Umbilical cord (tissue), 2 donors: ENCODE data around the gene KLK13. TPM values are rescaled to one million over a fixed set of nuclear protein-coding genes. Genes with fewer than 3 reads are reported as not detected.

Source experiments
- DNase-seq: peaks from one replicate; pipeline ENCODE4 v3.0.0-alpha.2; 2015; ENCODE audit warnings: low spot score
- total RNA-seq: library from RNA; depleted of rRNA; stranded (reverse); fragments of >200 nt; gene quantifications from one replicate; pipeline ENCODE4 v1.2.3, GENCODE V29; 2014; ENCODE audit warnings: low replicate concordance; ENCODE audit not compliant: insufficient read depth

KLK13 gene
- total RNA-seq, 1 donor from 2014 or later: not detected

DNA sequence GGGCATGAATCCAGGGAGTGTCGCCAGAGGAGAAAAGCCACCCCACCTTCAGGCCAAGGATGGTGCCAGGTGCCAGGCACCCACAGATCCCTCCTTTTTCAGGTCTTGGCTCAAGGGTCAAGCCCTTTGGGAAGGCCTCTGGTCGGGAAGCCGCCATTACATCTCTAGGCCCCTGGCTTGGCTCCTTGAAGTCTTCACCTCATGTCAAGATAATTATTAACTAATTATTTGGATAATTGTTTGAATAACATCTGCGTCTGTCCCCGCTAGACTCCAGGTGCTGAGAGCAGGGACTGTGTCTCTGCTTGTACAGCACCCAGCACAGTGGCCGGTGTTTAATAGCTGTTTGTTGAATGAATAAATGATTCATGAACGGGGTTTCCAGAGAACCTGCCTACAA, 1.2 kb downstream of the KLK13 start:
- DNase-seq: no peak

DNA sequence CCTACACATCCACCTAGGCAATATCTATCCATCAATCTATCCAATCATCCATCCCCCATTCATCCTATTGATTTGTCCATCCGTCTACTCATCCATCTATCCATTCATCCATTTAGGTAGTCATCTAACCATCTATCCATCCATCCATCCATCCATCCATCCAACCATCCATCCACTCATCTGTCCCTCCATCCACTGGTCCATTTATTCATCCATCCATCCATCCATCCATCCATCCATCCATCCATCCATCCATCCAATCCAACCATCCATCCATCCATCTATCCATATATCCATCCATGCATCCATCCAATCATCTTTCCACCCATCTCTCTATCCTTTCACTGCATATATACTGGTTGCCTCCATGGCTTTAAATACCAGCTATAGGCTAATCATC, 3.9 kb downstream of the KLK13 start:
- DNase-seq: no peak

DNA sequence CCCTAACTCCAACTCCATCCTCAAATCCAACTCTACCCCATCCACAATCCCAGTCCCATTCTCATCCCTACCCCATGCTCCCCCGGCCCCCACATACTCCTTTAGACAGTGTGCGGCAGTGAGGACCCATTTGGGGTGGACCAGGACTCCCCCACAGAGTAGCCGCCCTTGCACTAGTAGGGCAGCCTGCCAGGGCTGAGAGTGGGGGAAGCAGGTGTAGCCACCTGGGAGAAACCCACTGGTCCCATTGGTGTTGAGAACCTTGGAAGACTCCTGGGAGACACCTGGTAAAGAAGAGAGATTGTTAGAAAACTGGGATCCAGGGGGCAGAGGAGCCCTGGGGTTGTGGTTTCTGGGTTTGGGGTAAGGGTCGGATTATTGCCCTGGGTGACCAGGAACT, 4.6 kb downstream of the KLK13 start:
- no peak for DNase-seq

- DNase-seq: no peak
These were observed 5.2 kb downstream of the KLK13 start for GRCh38 chr19:51059715-51060114.

- no peak for DNase-seq
These were observed 9.0 kb downstream of the KLK13 start for GRCh38 chr19:51055866-51056265.

DNA sequence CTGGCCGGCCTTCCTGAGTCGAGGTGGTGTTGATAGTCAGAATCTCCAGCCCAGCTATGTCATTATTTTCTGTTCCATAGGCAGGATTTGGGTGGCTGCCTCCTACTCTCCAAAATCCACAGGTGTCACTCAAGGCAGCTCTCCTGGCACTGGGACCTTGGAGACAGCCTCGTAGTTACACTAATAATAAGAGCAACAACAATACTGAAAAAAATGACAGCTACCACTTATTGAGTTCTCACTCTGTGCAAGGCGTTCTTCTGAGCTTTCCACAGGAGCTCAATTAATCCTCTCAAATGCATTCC, 17.9 kb downstream of the KLK13 start:
- DNase-seq: no peak

DNA sequence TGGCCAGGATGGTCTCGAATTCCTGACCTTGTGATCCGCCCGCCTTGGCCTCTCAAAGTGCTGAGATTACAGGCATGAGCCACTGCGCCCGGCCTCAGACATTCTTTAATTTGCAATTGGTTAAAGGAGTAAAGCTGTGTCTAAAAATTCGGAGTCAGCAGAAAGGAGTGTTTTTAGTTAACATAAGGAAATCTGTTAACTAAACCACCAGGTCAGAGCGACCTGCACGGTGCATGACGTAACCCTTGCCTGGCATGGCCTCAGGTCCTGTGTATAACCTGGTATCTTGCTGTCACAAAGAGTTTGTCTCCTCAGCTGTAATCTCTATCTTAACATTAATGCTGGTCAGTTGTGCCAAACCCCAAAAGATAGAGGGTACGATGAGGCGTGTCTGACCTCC, 20.6 kb downstream of the KLK13 start:
- DNase-seq: no peak

DNA sequence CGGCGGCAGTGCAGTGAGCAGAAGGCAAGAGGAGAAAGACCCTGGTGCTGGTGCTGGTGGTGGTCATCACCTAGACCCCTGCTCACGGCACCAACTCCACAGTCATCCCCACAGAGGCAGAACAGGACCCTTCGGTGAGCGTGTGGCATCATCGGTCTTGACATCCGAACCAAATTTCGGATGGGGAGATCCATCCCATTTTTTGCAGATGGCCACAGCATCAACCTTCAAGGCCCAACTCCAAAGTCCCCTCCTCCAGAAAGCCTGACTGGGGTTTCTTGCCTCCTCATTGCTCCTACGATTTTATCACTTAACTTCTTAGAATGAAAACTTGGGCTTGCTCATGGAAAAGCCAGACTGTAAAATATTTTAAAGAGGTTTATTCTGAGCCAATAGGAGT, 21.4 kb downstream of the KLK13 start:
- DNase-seq: no peak

DNA sequence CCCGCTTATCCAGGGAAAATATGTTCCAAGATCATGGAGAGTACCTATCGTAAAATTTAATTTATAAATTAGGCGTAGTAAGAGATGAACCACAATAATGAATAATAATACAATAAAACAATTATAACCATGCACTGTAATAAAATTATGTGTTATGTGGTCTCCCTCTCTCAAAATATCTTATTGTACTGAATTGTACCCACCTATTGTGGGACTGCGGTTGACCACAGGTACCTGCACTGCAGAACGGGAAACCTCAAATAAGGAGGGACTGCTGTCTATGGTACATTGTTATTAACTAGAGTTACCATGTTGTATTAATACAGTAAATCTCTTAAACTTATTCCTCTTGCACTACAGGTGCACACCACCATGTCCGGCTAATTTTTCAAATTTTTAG, 24.7 kb downstream of the KLK13 start:
- no peak for DNase-seq

GRCh38 chr19:51036519-51036918, 28.4 kb downstream of the KLK13 start:
- no peak for DNase-seq

DNA sequence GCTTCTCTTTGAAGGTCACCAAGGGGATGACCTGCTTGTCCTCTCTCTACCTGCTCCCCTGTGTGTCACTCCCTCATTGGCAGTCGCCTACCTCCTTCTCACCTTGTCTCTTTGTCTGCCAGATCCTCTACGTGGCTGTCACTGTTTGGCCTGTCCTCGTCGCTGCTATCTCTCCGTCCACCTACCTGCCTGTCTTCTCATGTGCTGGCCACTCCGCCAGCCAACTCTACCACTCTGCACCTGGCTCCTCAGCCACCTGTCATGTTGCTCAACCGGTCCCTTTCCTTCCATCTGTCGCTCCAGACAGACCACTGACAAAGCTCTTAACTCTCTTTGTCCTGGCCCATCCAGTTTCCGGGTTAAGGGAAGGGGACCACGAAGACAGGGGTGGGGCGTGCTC, 30.2 kb downstream of the KLK13 start, which contains the start of gene KLK12:
Gene KLK12, minus strand, starts transcription at position 299 of the 400 bp plus-strand sequence. CDS start 381 bp downstream, outside the sequence.
- DNase-seq: no peak

DNA sequence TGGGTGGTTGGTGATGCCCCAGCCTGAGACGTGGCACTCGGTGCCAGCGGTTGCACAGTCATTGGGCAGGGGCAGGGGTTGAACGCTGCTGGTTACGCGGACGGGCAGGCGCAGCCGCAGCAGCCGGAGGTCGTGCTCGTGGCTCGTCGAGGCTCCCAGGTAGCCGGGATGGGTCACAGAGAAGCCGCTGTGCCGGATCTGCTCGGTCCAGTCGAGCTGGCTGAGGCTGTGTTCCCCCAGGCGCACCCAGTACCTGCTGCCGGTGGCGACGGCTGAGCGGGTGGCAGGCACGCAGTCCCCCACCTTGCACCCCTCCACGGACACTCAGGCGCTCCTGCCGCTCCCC, 33.0 kb downstream of the KLK13 start:
- DNase-seq: no peak

DNA sequence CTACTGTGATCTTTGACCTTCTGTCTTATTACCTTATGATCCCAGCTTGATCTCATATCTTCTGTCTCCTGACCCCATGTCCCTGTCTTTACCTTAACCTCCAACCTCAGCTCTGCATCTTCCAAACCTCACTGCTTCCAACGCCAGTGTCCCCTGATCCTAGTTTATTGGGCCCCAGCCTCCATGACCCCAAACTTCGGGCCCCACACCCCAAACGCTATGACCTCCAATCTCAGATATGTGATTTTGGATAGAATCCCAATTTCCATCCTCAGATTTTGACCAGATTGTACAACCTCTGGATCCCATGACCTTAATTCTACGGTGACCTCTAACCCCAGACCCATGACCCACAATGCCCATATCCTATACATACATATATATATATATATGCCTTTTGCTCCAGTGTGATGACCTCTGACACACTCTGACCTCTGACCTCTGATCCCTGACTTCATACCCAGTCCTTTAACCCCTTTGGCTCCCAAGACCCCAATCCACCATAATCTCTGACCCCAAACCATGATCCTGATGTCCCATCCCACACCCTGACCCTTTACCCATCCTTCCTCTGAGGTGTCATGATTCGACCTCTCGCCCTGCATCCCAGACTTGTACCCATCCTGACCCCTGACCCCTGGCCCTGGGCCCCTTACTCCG, 33.5 kb downstream of the KLK13 start:
- no peak for DNase-seq

- no peak for DNase-seq
These were observed 34.3 kb downstream of the KLK13 start for GRCh38 chr19:51030631-51031030.

DNA sequence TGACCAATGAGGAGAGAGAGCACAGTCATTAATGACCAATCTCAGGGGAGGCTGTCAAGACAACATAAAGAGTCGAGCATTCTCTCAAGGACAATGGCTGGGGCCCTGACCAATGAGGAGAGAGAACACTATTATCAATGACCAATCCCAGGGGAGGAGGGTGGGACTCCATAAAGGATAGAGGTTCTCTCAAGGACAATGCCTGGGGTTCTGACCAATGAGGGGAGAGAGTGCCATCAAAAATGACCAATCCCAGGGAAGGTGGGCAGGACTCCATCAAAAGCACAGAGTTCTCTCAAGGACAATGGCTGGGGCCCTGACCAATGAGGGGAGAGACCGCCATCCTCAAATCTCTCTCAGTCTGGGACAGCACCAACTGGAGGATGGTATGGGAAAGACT, 35.2 kb downstream of the KLK13 start:
- DNase-seq: no peak

- DNase-seq: no peak
These were observed 37.0 kb downstream of the KLK13 start for GRCh38 chr19:51027873-51028272.

GRCh38 chr19:51027126-51027806, 37.6 kb downstream of the KLK13 start:
- no peak for DNase-seq

DNA sequence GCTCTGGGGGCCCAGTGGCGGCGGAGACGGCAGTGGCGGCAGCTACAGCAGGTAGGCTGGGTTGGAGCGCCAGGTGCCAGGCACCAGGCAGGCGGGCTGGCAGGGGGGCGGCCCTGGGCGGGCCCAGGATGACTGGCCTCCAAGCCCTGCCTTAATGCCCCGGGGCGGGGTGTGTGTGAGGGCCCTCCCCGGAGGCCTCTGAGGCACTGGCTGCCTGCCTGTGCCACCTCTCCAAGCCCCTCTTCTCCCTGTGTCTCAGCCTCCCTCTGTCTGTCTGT, 38.4 kb downstream of the KLK13 start, which contains the start of gene KLK11:
Gene KLK11, minus strand, starts transcription at position 63 of the 278 bp plus-strand sequence. CDS start 985 bp downstream, outside the sequence.
- DNase-seq: no peak

DNA sequence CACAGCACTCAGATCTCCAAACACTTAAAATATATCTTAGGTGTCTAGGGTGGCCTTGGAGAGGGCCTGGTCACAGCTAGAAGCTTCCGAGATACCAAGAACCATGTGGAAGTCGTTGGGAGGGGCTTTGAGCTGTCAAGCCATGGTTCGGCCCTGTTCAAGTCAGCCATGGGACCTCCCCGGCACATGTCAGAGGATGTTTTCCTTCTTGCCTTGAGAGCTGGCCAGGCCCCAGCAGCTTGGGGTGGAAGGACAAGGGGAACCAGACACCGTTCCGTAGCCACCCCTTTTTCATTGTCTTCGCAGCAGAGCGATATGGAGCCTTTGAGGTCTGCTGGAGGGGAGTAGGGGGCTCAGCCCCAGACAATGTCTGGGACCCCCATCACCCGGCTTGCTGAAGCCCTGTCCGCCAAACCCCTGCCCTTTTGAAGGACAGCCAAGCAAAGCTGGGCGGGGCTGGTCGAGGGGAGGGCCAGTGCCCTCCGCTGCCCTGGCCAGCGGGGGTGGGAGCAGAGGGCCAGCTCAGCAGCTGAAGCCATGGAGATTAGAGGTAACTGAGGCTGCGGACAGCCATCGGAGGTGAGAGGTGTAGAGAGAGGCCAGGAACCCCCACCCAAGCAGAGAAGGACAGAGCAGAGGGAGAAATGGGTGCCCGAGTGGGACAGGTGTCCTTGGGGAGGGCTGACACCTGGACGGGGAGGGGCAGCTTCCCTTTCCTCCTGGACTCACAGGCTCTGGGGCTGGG, 38.9 kb downstream of the KLK13 start:
- DNase-seq: no peak

DNA sequence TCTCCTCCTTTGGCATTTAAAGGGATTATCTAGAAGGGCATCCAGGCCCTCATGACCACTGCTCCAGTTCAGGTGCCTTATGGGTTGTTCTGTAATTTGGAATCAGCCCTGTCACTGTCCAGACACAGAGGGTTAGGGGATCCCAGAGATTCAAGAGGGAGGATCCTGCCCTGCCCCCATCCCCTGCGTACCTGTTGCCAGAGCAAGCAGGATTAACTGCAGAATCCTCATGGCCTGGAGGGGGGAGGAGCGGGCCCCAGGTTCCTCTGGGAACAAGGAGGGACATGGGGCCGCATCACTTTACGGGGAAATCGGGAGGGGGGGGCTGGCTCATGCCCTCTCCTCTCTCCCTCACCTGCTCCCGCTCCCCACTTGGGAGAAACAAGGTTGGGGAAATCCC, 39.5 kb downstream of the KLK13 start:
- DNase-seq: no peak

DNA sequence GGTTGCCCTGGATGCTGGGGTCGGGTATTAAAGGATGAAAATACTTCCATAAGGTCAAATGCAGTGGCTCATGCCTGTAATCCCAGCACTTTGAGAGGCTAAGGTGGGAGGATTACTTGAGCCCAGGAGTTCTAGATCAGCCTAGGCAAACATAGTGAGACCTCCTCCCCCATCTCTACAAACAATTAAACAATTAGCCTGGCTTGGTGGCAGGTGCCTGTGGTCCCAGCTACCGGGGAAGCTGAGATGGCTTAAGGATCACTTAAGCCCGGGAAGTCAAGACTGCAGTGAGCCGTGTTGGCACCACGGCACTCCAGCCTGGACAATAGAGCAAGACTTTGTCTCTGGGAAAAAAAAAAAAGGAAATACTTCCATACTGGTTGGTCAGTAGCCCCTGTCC, 40.0 kb downstream of the KLK13 start:
- no peak for DNase-seq

DNA sequence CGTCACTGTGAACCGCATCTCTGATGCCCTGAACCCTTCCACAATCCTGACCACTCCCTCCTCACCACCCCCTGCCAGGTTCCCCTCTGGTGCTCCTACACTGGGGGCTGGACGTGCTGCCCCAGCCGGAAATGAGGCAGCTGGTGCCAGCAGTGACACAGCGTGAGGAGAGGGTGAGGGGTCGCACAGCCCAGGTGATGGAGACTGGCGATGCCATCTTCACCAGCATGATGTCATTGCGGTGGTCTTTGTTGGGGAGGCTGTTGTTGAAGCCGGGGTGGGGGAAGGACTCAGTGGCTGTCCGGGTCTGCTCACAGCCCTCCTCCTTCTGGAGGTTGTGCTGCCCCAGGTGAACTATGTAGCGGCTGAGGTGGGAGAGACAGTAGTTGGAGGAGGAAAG, 40.9 kb downstream of the KLK13 start:
- DNase-seq: no peak

DNA sequence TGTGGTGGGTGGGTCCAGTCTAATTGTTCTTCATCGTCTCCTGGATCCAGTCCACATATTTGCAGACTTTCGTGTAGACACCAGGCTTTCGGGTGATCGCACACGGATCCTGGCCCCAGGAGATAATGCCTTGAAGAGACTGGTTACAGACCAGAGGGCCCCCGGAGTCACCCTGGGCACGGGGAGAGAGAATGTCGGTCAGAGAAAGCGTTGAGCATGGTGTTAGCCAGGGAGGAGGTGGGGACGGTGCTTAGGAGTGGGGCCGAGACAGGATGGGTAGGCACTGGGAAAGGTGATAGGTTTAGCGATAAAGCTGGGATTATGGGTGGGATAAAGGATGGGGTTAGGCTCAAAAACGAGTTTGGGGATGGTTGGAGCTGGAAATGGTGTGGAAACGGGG, 42.4 kb downstream of the KLK13 start:
- no peak for DNase-seq
